ENCODE results near the gene NMRK2. TPM values are rescaled to one million over a fixed set of nuclear protein-coding genes. Genes with fewer than 3 reads are reported as not detected.

Gene NMRK2
- total RNA-seq, 1 donor from 2014 or later = 1.4 TPM

DNA sequence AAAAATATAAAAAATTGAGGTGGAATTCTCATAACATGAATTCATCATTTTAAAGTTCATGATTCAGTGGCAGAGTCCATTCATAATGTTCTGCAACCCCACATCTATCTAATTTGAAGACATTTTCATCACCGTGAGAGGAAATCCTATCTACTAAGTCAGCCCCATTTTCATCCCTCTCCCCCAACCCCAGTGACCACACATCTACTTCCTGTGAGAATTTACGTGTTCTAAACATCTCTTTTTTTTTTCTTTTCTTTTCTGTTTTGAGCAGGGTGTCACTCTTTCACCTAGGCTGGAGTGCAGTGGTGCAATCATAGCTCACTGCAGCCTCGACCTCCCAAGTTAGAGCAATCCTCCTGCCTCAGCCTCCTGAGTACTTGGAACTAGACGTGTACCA lies 34.9 kb upstream of the NMRK2 start:
- Mint-ChIP-seq H3K27me3 (ENCODE audit: unreplicated experiment) (peaks cover 4% of the 10 kb centered on the region), H3K36me3 (ENCODE audit: low read depth, unreplicated experiment) (no peaks in the 10 kb centered on the region), H3K9me3 (ENCODE audit: unreplicated experiment) (no peaks in the 10 kb centered on the region), H3K27ac (ENCODE audit: unreplicated experiment) (no peak overlapping the region), H3K4me1 (ENCODE audit: unreplicated experiment) (no peaks in the 10 kb centered on the region), H3K4me3 (ENCODE audit: unreplicated experiment) (no peak overlapping the region)
- TF ChIP-seq, protein P1, sequence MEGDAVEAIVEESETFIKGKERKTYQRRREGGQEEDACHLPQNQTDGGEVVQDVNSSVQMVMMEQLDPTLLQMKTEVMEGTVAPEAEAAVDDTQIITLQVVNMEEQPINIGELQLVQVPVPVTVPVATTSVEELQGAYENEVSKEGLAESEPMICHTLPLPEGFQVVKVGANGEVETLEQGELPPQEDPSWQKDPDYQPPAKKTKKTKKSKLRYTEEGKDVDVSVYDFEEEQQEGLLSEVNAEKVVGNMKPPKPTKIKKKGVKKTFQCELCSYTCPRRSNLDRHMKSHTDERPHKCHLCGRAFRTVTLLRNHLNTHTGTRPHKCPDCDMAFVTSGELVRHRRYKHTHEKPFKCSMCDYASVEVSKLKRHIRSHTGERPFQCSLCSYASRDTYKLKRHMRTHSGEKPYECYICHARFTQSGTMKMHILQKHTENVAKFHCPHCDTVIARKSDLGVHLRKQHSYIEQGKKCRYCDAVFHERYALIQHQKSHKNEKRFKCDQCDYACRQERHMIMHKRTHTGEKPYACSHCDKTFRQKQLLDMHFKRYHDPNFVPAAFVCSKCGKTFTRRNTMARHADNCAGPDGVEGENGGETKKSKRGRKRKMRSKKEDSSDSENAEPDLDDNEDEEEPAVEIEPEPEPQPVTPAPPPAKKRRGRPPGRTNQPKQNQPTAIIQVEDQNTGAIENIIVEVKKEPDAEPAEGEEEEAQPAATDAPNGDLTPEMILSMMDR (IDR thresholded peaks at IDR 0.05; ENCODE audit: unreplicated experiment) = no peak
- no peak for DNase-seq (ENCODE audit: low spot score)

DNA sequence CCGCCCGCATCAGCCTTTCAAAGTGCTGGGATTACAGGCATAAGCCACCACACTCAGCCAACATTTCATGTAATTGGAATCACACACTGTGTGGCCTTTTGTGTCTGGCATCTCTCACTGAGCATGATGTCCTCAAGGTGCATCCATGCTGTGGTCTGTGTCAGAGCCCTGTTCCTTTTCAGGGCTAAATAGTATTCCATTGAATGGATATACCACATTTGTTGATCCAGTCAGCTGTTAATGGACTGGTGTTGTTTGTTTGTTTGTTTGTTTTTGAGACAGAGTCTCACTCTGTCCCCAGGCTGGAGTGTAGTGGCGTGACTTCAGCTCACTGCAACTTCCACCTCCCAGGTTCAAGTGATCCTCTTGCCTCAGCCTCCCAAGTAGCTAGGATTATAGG lies 34.4 kb upstream of the NMRK2 start:
- Mint-ChIP-seq H3K36me3 (ENCODE audit: low read depth, unreplicated experiment) (no peaks in the 10 kb centered on the region), H3K4me3 (ENCODE audit: unreplicated experiment) (no peak overlapping the region), H3K27ac (ENCODE audit: unreplicated experiment) (no peak overlapping the region), H3K4me1 (ENCODE audit: unreplicated experiment) (no peaks in the 10 kb centered on the region), H3K9me3 (ENCODE audit: unreplicated experiment) (no peaks in the 10 kb centered on the region), H3K27me3 (ENCODE audit: unreplicated experiment) (peaks cover 4% of the 10 kb centered on the region)
- DNase-seq (ENCODE audit: low spot score) = no peak
- TF ChIP-seq, protein P1 (IDR thresholded peaks at IDR 0.05; ENCODE audit: unreplicated experiment) = no peak

DNA sequence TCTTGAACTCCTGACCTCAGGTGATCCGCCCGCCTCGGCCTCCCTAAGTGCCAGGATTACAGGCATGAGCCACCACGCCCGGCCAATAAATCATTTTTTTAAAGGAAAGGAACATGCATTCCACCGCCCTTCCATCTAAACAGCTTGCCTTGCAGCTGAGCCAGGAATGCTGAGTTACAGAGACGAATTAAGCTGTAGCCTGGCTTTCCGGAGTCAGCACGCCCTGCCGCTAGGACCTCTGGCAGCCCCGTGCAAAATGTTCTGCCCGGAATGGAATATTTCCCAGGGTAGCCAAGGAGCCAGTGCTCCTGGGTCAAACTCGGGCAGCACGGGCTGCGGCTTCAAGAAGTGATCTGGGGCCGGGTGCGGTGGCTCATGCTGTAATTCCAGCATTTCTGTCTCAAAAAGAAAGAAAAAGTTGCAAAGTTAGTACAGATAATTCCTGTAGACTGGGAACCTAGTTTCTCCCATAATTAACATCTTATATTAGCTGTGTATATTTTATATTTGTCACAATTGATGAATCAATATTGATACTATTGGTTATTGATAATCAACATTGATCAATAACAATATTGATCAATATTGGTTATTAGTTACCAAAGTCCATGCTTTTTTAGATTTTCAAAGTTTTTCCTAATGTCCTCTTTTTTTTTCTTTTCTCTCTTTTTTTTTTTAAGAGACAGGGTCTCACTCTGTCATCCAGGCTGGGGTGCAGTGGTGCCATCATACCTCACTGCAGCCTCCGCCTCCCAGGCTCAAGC lies 33.2 kb upstream of the NMRK2 start:
- TF ChIP-seq, protein P1 (IDR thresholded peaks at IDR 0.05; ENCODE audit: unreplicated experiment) = no peak

DNA sequence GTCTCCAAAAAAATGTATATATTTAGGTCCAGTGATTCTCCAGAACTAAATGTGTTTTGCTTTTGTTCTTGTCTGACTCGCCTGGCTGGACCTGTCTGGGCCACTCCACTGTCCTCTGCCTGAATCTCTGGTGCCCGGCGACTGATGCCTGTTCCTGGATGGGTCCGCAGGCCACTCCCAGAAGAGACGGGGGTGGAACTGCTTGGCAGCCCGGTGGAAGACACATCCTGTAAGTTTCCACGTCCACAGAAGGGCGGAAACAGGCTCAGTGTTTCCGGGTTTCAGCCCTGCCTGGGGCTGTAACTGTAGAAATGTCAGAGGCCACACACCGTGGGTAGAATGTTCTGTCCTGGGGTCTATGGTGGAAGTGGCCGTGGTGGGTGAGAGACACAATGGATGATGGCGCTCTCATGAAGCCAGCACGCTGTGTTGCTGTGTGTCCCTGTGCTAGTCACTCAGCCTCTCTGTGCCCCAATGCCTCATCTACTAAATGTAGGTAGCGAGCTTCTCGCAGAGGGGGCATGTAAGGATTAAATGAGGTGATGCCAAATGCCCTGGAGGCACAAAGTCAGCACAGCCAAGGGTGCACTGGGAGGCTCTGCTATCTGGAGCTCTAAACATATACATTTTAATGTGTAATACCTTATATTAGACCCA lies 30.4 kb upstream of the NMRK2 start:
- no peak overlapping the region for H3K4me3 Mint-ChIP-seq (ENCODE audit: unreplicated experiment)
- H3K27me3 Mint-ChIP-seq (ENCODE audit: unreplicated experiment) = peaks cover 1% of the 10 kb centered on the region

More for the DNA sequence above, 33.2 kb upstream of the NMRK2 start:
- Mint-ChIP-seq H3K36me3 (ENCODE audit: low read depth, unreplicated experiment) (no peaks in the 10 kb centered on the region), H3K4me3 (ENCODE audit: unreplicated experiment) (no peak overlapping the region), H3K27ac (ENCODE audit: unreplicated experiment) (no peak overlapping the region), H3K27me3 (ENCODE audit: unreplicated experiment) (peaks cover 4% of the 10 kb centered on the region), H3K4me1 (ENCODE audit: unreplicated experiment) (no peaks in the 10 kb centered on the region), H3K9me3 (ENCODE audit: unreplicated experiment) (no peaks in the 10 kb centered on the region)
- DNase-seq (ENCODE audit: low spot score) = no peak

More for the DNA sequence above, 30.4 kb upstream of the NMRK2 start:
- DNase-seq (ENCODE audit: low spot score) = no peak
- Mint-ChIP-seq H3K27ac (ENCODE audit: unreplicated experiment) (no peak overlapping the region), H3K4me1 (ENCODE audit: unreplicated experiment) (no peaks in the 10 kb centered on the region), H3K36me3 (ENCODE audit: low read depth, unreplicated experiment) (no peaks in the 10 kb centered on the region), H3K9me3 (ENCODE audit: unreplicated experiment) (no peaks in the 10 kb centered on the region)
- TF ChIP-seq, protein P1 (IDR thresholded peaks at IDR 0.05; ENCODE audit: unreplicated experiment) = no peak
